K562 (cell line): ENCODE results near the gene TPCN1. TPM values are rescaled to one million over a fixed set of nuclear protein-coding genes. Genes with fewer than 3 reads are reported as not detected.

Source experiments
- ATAC-seq: fragments of 200-7000 bp; cut with Tn5 transposase; 3 replicates; pipeline ENCODE4 v1.9.1; 2020; ENCODE audit warnings: moderate library complexity
- BruUV-seq: library from RNA; stranded (reverse); fragments of 400-500 nt; replicated peaks from 2 replicates; lab custom pipeline; 2021; lab: Mats Ljungman, UMichigan
- CTCF ChIA-PET: fragments of 300-600 bp; formaldehyde crosslinking; extraction: SDS; loops from one replicate; lab custom pipeline; 2021; ENCODE audit warnings: low intra/inter-chr PET ratio; lab: Yijun Ruan, JAX
- POLR2A ChIA-PET: fragments of 300-600, 350-650 bp; sonication (Branson Sonifier 250); formaldehyde crosslinking; extraction: SDS; loops from one replicate; lab custom pipeline; 2021; ENCODE audit warnings: antibody characterized with exemption, inconsistent platforms; lab: Yijun Ruan, JAX
- DNase-seq, 4 experiments: peaks; one replicate each; pipeline versions ENCODE4 v3.0.0 to v3.0.0-alpha.2; 2011 to 2018; ENCODE audit warnings: low spot score in 3 of 4, mixed read lengths in 3 of 4; ENCODE audit errors: extremely low read depth in 1 of 4
- FAIRE-seq: peaks from 2 replicates; lab custom pipeline; 2011; peaks lifted over from hg19 to GRCh38; lab: Jason Lieb, UNC
- H2AFZ ChIP-seq: 2 replicates; pipeline ENCODE4 v1.6.0; 2011; ENCODE audit warnings: low read depth, low read length, control low read depth, inconsistent platforms
- H3K27ac ChIP-seq: fragments of 200-600 bp; 3 replicates; pipeline ENCODE4 v1.8.0; 2011; ENCODE audit warnings: low read depth, mild to moderate bottlenecking, control low read depth, inconsistent platforms, low read length, moderate library complexity, mixed read lengths; ENCODE audit errors: extremely low read depth
- H3K27me3 ChIP-seq, 2 experiments: fragments of 300-600 bp in 1 of 2; 2 replicates in 1 of 2; 3 replicates in 1 of 2; pipeline versions ENCODE4 v1.6.0 to v1.8.0; 2011; ENCODE audit warnings: inconsistent platforms in 2 of 2, low read length in 2 of 2, mild to moderate bottlenecking in 1 of 2, mixed read lengths in 1 of 2, moderate library complexity in 1 of 2; ENCODE audit not compliant: control insufficient read depth in 2 of 2, insufficient read depth in 2 of 2
- H3K36me3 ChIP-seq: fragments of 300-600 bp; 3 replicates; pipeline ENCODE4 v1.8.0; 2011; ENCODE audit warnings: mild to moderate bottlenecking, low read length, inconsistent platforms; ENCODE audit not compliant: control insufficient read depth, insufficient read depth
- H3K4me1 ChIP-seq, 2 experiments: fragments of 200-600 bp in 1 of 2; replicated peaks in 1 of 2; 2 replicates in 1 of 2; 3 replicates in 1 of 2; pipeline versions ENCODE4 v1.5.1 to v1.8.0; 2011; ENCODE audit warnings: inconsistent platforms in 2 of 2, low read length in 2 of 2, mild to moderate bottlenecking in 1 of 2, mixed read lengths in 1 of 2, moderate library complexity in 1 of 2; ENCODE audit not compliant: control insufficient read depth in 2 of 2, insufficient read depth in 2 of 2
- H3K4me2 ChIP-seq: 2 replicates; pipeline ENCODE4 v1.6.1; 2011; ENCODE audit warnings: low read length, control low read depth, inconsistent platforms, mixed read lengths; ENCODE audit not compliant: insufficient read depth
- H3K4me3 ChIP-seq: fragments of 200-600 bp; sonication (generic), shearing (Covaris generic); 2 replicates; pipeline ENCODE4 v1.5.1; 2016; ENCODE audit warnings: control low read depth, inconsistent platforms
- H3K79me2 ChIP-seq: fragments of 200-600 bp; 3 replicates; pipeline ENCODE4 v1.8.0; 2011; ENCODE audit warnings: low read length, inconsistent platforms; ENCODE audit not compliant: control insufficient read depth, insufficient read depth
- H3K9ac ChIP-seq, 2 experiments: 2 replicates each; pipeline versions ENCODE4 v1.6.0 to v1.6.1; 2011; ENCODE audit warnings: low read depth in 2 of 2, low read length in 2 of 2, control low read depth in 1 of 2, inconsistent platforms in 1 of 2, mild to moderate bottlenecking in 1 of 2, mixed read lengths in 1 of 2; ENCODE audit not compliant: insufficient read depth in 1 of 2
- H3K9me1 ChIP-seq: one replicate; pipeline ENCODE4 v1.6.0; 2011; ENCODE audit warnings: inconsistent platforms, mild to moderate bottlenecking, low read length, moderate library complexity; ENCODE audit not compliant: control insufficient read depth, insufficient read depth
- H3K9me3 ChIP-seq: replicated peaks from 2 replicates; pipeline ENCODE4 v1.5.1; 2011; ENCODE audit warnings: low read depth, low read length, inconsistent platforms; ENCODE audit not compliant: control insufficient read depth, insufficient read depth
- H4K20me1 ChIP-seq: replicated peaks from 2 replicates; pipeline ENCODE4 v1.6.1; 2011; ENCODE audit warnings: low read length, inconsistent platforms, mixed read lengths; ENCODE audit not compliant: control insufficient read depth, insufficient read depth
- CEBPB ChIP-seq: fragments of 450-650 bp; IDR thresholded peaks from 2 replicates; pipeline ENCODE4 v1.6.1; 2016; ENCODE audit warnings: missing genetic modification characterization, missing compliant biosample characterization
- POLR2G ChIP-seq: fragments of 200-400 bp; formaldehyde crosslinking; IDR thresholded peaks from 2 replicates; pipeline ENCODE4 v1.6.1; 2017; ENCODE audit warnings: low read depth, mild to moderate bottlenecking, antibody characterized with exemption, low read length, moderate library complexity
- SREBF2 ChIP-seq: sonication (generic); formaldehyde crosslinking; IDR thresholded peaks from 2 replicates; pipeline ENCODE4 v1.4.0; 2020; ENCODE audit warnings: mild to moderate bottlenecking, missing genetic modification reagents
- XRCC3 ChIP-seq: fragments of 450-650 bp; IDR thresholded peaks from 2 replicates; pipeline ENCODE4 v1.6.1; 2017; ENCODE audit warnings: mild to moderate bottlenecking, moderate library complexity
- ZBTB2 ChIP-seq: fragments of 450-650 bp; IDR thresholded peaks from 2 replicates; pipeline ENCODE4 v1.6.1; 2016; ENCODE audit warnings: antibody characterized with exemption
- ZNF347 ChIP-seq: fragments of 450-650 bp; formaldehyde crosslinking; IDR thresholded peaks from 2 replicates; pipeline ENCODE4 v1.4.0; 2020; ENCODE audit warnings: low read depth, mild to moderate bottlenecking, moderate library complexity
- ZNF699 ChIP-seq: fragments of 250-450 bp; sonication (Bioruptor Pico); IDR thresholded peaks from 2 replicates; pipeline ENCODE4 v1.8.0; 2021; ENCODE audit warnings: mild to moderate bottlenecking, moderate library complexity; ENCODE audit not compliant: insufficient replicate concordance
- WGBS: fragments of 100-300 bp; shearing (Covaris generic); methylation state at CpG from one replicate; pipeline ENCODE4 v1.1.6; 2016; ENCODE audit warnings: low coverage, mixed read lengths; ENCODE audit not compliant: insufficient coverage; ENCODE audit errors: missing lambda C conversion rate; 5-methylcytosine and 5-hydroxymethylcytosine counted together
- in situ Hi-C: fragments of 300-500 bp; cut with MboI; formaldehyde crosslinking; loops from 4 replicates; pipeline ENCODE4 v1.15.0; 2018; ENCODE audit warnings: inconsistent platforms, mixed read lengths
- intact Hi-C: fragments of 100-400 bp; cut with micrococcal nuclease; formaldehyde crosslinking; loops from 2 replicates; pipeline ENCODE4 v1.14.2; 2022
- polyA plus RNA-seq, 8 experiments: library from polyadenylated mRNA; depleted of rRNA in 4 of 8; stranded (reverse) in 5 of 8; unstranded in 3 of 8; fragments of >200 nt; fragmentation: Nextera tagmentation in 2 of 8; fragmentation: Illumina TruSeq in 1 of 8; extraction: Ambion mirVana in 2 of 8; extraction: Trizol in 1 of 8; gene quantifications; 2 replicates each; pipeline versions ENCODE4 v1.2.1 to v1.2.3, GENCODE V29; 2011 to 2014; ENCODE audit warnings: inconsistent platforms in 1 of 8, missing spikeins in 1 of 8
- total RNA-seq, 7 experiments: library from RNA; depleted of rRNA in 6 of 7; stranded (reverse); fragments of >200 nt in 6 of 7; fragmentation: Illumina TruSeq in 2 of 7; extraction: Trizol in 2 of 7; gene quantifications; 2 replicates each; pipeline versions ENCODE4 v1.2.1 to v1.2.3, GENCODE V29; 2011 to 2021; ENCODE audit warnings: low replicate concordance in 1 of 7

Gene TPCN1
- total and polyA plus RNA-seq, 9 of the 15 experiments (the other 6 are each of a cell fraction or from before 2014, with no cell fraction given) = 0.80 to 23.8 (median 7.4) TPM

- TF ChIP-seq CEBPB = no peak
- no peak for TF ChIP-seq ZNF699
- TF ChIP-seq ZBTB2 = no peak
- TF ChIP-seq XRCC3 = no peak
Measured at GRCh38 chr12:113287146-113287898, 66.1 kb downstream of the TPCN1 start (continued).

- H2AFZ ChIP-seq = no peak overlapping the region
- WGBS = 81% methylated on average over 17 of the region's 19 CpGs
- POLR2A ChIA-PET = interaction anchor here (0.5 to 0.9 kb wide), 3 partner anchors 10 to 28 kb away, joined by 3 read pairs; no protein-coding TSS in a partner anchor
- H3K4me1 ChIP-seq = peaks cover 0 to 16% of the 10 kb centered on the region in 2 experiments; a peak in 1 of 5 replicates
- no peak overlapping the region for H3K4me2 ChIP-seq
- H3K27ac ChIP-seq = no peak overlapping the region
- in situ Hi-C loops (no loop called here), intact Hi-C loops (loop anchor here (5.0 kb wide), 1 partner anchor 91 kb away; no protein-coding TSS in a partner anchor)
- no peak overlapping the region for H3K4me3 ChIP-seq
- no peak for ATAC-seq
- H4K20me1 ChIP-seq = no peaks in the 10 kb centered on the region
- H3K36me3 ChIP-seq = peaks cover 43% of the 10 kb centered on the region; the same call in 1 of the 3 replicates
- H3K79me2 ChIP-seq = no peaks in the 10 kb centered on the region
- FAIRE-seq = no peak
- DNase-seq = no peak
- BruUV-seq = no TSS peak
- H3K9ac ChIP-seq = no peak overlapping the region; a peak in 1 of 4 replicates
- CTCF ChIA-PET = no interaction called here
- H3K9me3 ChIP-seq = no peaks in the 10 kb centered on the region
- H3K9me1 ChIP-seq = no peaks in the 10 kb centered on the region
- TF ChIP-seq SREBF2 (no peak), ZNF347 (CRISPR knock-in tag) (no peak), POLR2G (peak; percentile 9; the same call in 1 of the 2 replicates)
- no peaks in the 10 kb centered on the region for H3K27me3 ChIP-seq
Measured at GRCh38 chr12:113287899-113288282, 66.6 kb downstream of the TPCN1 start.
